ENCODE data around the gene DCP1B.

DNA sequence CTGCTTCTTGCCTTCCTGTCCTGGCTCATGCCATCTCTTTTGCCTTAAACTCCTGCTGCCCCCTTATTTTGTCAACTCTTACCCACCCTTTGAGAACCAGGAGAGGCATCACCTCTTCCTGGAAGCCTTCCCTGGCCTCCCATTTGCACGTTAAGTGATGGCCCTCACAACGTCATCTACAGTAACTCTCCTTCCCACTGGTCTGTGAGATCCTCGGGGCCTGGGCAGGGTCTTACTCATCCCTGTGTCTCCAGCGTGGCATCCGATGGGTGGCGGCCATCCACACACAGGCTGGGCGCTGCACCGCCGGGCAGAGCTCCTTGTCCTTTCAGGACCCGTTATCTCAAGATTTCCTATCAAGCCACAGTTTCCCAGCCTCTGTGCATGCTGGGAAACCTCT lies 69.0 kb downstream of the DCP1B start:
- TF ChIP-seq EZH2 (IDR thresholded peaks at IDR 0.05; ENCODE audit: insufficient read depth, poor library complexity, severe bottlenecking): no peak
- no peak for TF ChIP-seq EZH2phosphoT487 (IDR thresholded peaks at IDR 0.05; ENCODE audit: insufficient read depth, low read depth)
